ENCODE results near the gene MCF2L.
A peak's percentile ranks its signal among the peaks of the same experiment; 100 is the strongest.
"Not testable (repeated sequence)": the region's sequence is repeated elsewhere in the genome, so short reads cannot be mapped to it uniquely, and the experiment has no call there.

Gene MCF2L

DNA sequence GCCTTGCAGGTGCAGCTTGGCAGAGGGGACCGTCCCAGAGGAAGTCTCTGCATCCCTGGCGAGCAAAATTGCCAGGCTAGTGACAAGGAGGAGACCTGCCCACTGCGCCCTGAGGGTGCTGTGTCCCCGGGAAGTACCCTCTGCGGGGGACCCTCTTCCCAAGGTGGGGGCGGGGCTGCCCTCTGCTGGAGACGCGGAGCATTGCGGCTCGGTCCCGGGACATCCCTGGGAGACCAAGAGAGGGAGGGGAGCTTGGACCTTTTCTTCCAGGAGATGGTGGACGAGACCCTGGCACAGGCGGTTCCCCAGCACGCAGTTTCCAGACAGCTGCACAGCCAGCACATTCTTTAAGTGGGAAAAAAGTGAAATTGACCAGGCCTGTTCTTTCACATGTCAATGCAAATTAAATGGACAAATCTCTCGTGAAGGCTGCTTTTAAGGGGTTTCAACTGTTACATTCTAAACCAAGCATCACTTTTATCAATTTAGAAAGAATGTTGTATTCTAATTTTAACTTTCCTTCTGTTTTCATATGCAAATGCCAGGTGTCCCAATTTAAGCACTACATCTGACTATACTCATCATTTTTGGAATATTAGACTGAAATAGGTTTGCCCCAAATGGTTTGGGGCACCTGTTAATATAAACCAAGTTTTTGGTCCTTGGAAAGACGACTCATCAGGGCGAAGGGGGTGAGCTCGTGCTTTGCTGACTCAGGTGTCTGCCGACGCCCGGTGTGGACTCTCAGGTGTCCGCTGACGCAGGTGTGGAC is 60.7 kb downstream of the MCF2L start:
- no peaks in the 10 kb centered on the region for H3K27me3 ChIP-seq (ENCODE audit: control insufficient read depth in 2 of 2, insufficient read depth in 2 of 2, low read length in 2 of 2)
- no peak overlapping the region for H3K27ac ChIP-seq (ENCODE audit: low read depth in 2 of 2, low read length in 2 of 2)
- H3K9me3 ChIP-seq (ENCODE audit: control insufficient read depth in 2 of 2, low read length in 2 of 2) = no peaks in the 10 kb centered on the region
- H3K4me1 ChIP-seq (ENCODE audit: control insufficient read depth in 2 of 2, insufficient read depth in 2 of 2, low read length in 2 of 2) = no peaks in the 10 kb centered on the region
- H3K9ac ChIP-seq (ENCODE audit: low read depth in 1 of 2, low read length in 2 of 2) = no peak overlapping the region
- peaks cover 0 to 4% of the 10 kb centered on the region in 2 donors for H3K36me3 ChIP-seq (ENCODE audit: control insufficient read depth in 2 of 2, insufficient read depth in 2 of 2, low read length in 2 of 2)
- H3K4me3 ChIP-seq (ENCODE audit: low read length in 2 of 2) = no peak overlapping the region

DNA sequence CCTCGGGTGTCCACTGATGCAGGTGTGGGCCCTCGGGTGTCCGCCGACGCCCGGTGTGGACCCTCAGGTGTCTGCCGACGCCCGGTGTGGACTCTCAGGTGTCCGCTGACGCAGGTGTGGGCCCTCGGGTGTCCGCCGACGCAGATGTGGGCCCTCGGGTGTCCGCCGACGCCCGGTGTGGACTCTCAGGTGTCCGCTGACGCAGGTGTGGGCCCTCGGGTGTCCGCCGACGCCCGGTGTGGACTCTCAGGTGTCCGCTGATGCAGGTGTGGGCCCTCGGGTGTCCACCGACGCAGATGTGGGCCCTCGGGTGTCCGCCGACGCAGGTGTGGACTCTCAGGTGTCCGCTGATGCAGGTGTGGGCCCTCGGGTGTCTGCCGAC is 61.2 kb downstream of the MCF2L start:
- not testable (repeated sequence) for H3K9me3 ChIP-seq (ENCODE audit: control insufficient read depth in 2 of 2, low read length in 2 of 2); H3K27me3 ChIP-seq (ENCODE audit: control insufficient read depth in 2 of 2, insufficient read depth in 2 of 2, low read length in 2 of 2); H3K4me1 ChIP-seq (ENCODE audit: control insufficient read depth in 2 of 2, insufficient read depth in 2 of 2, low read length in 2 of 2); H3K4me3 ChIP-seq (ENCODE audit: low read length in 2 of 2); H3K27ac ChIP-seq (ENCODE audit: low read depth in 2 of 2, low read length in 2 of 2); H3K9ac ChIP-seq (ENCODE audit: low read depth in 1 of 2, low read length in 2 of 2); H3K36me3 ChIP-seq (ENCODE audit: control insufficient read depth in 2 of 2, insufficient read depth in 2 of 2, low read length in 2 of 2)

DNA sequence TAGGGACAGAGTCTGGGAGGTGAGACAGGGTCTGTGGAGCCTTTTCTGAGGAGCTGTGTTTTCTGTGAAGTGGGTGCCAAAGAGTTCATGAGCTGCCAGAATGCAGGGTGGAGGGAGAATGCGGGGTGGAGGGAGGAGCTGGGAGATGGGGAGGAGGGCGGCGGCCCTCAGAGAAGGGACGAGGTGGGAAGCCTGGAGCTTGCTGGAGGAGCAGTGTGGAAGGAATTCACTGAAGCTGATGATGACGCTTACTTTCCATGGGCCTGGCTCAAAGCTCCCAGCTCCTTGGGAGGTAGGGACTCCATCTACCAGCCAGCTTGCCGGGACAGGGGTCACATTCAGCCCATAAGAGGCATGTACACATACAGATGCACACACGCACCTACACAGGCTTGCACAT is 62.5 kb downstream of the MCF2L start:
- Histone ChIP-seq H3K27ac (ENCODE audit: low read depth in 2 of 2, low read length in 2 of 2) (no peak overlapping the region), H3K4me1 (ENCODE audit: control insufficient read depth in 2 of 2, insufficient read depth in 2 of 2, low read length in 2 of 2) (peaks cover 0 to 2% of the 10 kb centered on the region in 2 donors), H3K36me3 (ENCODE audit: control insufficient read depth in 2 of 2, insufficient read depth in 2 of 2, low read length in 2 of 2) (peaks cover 0 to 4% of the 10 kb centered on the region in 2 donors), H3K27me3 (ENCODE audit: control insufficient read depth in 2 of 2, insufficient read depth in 2 of 2, low read length in 2 of 2) (no peaks in the 10 kb centered on the region), H3K4me3 (ENCODE audit: low read length in 2 of 2) (no peak overlapping the region), H3K9ac (ENCODE audit: low read depth in 1 of 2, low read length in 2 of 2) (no peak overlapping the region), H3K9me3 (ENCODE audit: control insufficient read depth in 2 of 2, low read length in 2 of 2) (no peaks in the 10 kb centered on the region)

DNA sequence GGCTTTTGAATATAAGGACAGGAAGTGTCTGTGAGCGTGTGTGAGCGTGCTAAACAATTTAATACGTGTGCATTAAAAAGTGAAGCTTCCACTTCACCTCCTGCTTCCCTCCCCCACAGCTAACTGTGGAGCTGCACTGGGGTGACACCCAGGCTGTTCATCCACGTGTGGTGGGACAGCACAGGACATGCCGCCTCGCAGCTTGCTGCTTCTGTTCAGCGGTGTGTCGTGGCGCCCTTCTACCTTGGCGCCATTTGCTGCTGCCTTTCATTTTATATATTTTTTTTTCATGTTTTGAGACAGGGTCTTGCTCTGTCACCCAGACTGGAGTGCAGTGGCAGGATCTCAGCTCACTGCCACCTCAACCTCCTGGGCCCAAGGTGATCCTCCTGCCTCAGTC is 63.3 kb downstream of the MCF2L start:
- H3K9ac ChIP-seq (ENCODE audit: low read depth in 1 of 2, low read length in 2 of 2) = no peak overlapping the region
- no peaks in the 10 kb centered on the region for H3K9me3 ChIP-seq (ENCODE audit: control insufficient read depth in 2 of 2, low read length in 2 of 2)
- H3K27me3 ChIP-seq (ENCODE audit: control insufficient read depth in 2 of 2, insufficient read depth in 2 of 2, low read length in 2 of 2) = no peaks in the 10 kb centered on the region
- peaks cover 0 to 2% of the 10 kb centered on the region in 2 donors for H3K4me1 ChIP-seq (ENCODE audit: control insufficient read depth in 2 of 2, insufficient read depth in 2 of 2, low read length in 2 of 2)
- peaks cover 0 to 4% of the 10 kb centered on the region in 2 donors for H3K36me3 ChIP-seq (ENCODE audit: control insufficient read depth in 2 of 2, insufficient read depth in 2 of 2, low read length in 2 of 2)
- H3K27ac ChIP-seq (ENCODE audit: low read depth in 2 of 2, low read length in 2 of 2) = no peak overlapping the region
- no peak overlapping the region for H3K4me3 ChIP-seq (ENCODE audit: low read length in 2 of 2)

DNA sequence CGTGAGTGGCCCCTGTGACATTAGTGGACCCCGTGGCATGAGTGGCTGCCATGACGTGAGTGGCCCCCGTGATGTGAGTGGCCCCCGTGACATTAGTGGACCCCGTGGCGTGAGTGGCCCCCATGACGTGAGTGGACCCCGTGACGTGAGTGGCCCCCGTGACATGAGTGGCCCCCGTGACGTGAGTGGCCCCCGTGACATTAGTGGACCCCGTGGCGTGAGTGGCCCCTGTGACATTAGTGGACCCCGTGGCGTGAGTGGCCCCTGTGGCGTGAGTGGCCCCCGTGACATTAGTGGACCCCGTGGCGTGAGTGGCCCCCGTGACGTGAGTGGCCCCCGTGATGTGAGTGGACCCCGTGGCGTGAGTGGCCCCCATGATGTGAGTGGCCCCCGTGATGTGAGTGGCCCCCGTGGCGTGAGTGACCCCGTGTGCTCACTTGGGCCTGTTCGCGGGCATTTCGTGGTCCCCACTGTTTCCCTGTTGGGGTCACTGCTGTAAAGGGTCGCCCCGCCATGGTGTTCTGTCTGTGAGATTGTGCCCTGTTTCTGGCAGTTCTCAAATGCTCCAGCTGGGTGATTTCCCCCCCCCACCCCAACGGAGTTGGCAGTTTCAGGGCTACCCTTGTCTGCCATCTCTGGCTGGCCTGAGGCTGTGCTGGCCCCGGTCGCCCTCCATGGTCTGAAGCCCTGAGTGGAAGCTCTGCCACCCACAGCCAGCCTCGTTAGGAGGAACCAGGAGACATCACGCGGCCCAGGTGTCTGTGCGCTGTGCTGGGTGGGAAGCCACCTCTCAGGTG is 64.2 kb downstream of the MCF2L start:
- Histone ChIP-seq H3K4me3 (ENCODE audit: low read length in 2 of 2) (no peak overlapping the region), H3K4me1 (ENCODE audit: control insufficient read depth in 2 of 2, insufficient read depth in 2 of 2, low read length in 2 of 2) (peaks cover 0 to 2% of the 10 kb centered on the region in 2 donors), H3K27me3 (ENCODE audit: control insufficient read depth in 2 of 2, insufficient read depth in 2 of 2, low read length in 2 of 2) (no peaks in the 10 kb centered on the region), H3K27ac (ENCODE audit: low read depth in 2 of 2, low read length in 2 of 2) (no peak overlapping the region), H3K9me3 (ENCODE audit: control insufficient read depth in 2 of 2, low read length in 2 of 2) (no peaks in the 10 kb centered on the region), H3K36me3 (ENCODE audit: control insufficient read depth in 2 of 2, insufficient read depth in 2 of 2, low read length in 2 of 2) (peaks cover 0 to 5% of the 10 kb centered on the region in 2 donors), H3K9ac (ENCODE audit: low read depth in 1 of 2, low read length in 2 of 2) (no peak overlapping the region)

DNA sequence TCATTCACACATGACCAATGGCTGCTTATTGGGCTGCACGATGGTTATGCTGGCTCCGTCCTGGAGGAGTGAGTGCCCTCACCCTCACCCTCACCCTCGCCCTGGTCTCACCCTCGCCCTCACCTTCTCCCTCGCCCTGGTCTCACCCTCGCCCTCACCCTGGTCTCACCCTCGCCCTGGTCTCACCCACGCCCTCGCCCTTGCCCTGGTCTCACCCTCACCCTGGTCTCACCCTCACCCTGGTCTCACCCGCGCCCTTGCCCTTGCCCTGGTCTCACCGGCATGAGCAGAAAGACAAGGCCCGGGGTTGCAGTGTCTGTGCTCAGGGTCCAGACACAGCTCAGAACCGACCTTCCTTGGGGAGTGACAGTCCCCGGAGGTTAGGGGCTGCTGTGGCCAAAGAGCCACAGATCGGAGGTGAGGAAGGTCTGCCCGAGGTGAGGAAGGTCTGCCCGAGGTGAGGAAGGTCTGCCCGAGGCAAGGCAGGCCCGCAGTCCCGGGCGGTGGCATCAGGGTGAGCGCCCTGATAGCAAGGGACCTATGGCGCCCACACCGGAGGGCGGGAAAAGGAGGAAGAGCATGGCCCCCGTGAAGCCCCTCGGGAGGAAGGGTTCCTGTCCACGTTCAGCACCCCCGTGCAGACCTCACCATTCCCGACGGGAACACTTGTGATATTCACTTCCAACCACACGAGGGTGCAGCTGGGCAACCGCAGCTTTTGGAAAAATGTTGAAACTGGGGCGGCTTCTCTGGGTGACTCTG is 65.6 kb downstream of the MCF2L start:
- no peaks in the 10 kb centered on the region for H3K27me3 ChIP-seq (ENCODE audit: control insufficient read depth in 2 of 2, insufficient read depth in 2 of 2, low read length in 2 of 2)
- peaks cover 0 to 2% of the 10 kb centered on the region in 2 donors for H3K4me1 ChIP-seq (ENCODE audit: control insufficient read depth in 2 of 2, insufficient read depth in 2 of 2, low read length in 2 of 2)
- H3K27ac ChIP-seq (ENCODE audit: low read depth in 2 of 2, low read length in 2 of 2) = no peak overlapping the region
- H3K9me3 ChIP-seq (ENCODE audit: control insufficient read depth in 2 of 2, low read length in 2 of 2) = no peaks in the 10 kb centered on the region
- peaks cover 0 to 5% of the 10 kb centered on the region in 2 donors for H3K36me3 ChIP-seq (ENCODE audit: control insufficient read depth in 2 of 2, insufficient read depth in 2 of 2, low read length in 2 of 2)
- H3K9ac ChIP-seq (ENCODE audit: low read depth in 1 of 2, low read length in 2 of 2) = peak overlapping the region in 1 of 2 donors; percentile 20
- no peak overlapping the region for H3K4me3 ChIP-seq (ENCODE audit: low read length in 2 of 2)

DNA sequence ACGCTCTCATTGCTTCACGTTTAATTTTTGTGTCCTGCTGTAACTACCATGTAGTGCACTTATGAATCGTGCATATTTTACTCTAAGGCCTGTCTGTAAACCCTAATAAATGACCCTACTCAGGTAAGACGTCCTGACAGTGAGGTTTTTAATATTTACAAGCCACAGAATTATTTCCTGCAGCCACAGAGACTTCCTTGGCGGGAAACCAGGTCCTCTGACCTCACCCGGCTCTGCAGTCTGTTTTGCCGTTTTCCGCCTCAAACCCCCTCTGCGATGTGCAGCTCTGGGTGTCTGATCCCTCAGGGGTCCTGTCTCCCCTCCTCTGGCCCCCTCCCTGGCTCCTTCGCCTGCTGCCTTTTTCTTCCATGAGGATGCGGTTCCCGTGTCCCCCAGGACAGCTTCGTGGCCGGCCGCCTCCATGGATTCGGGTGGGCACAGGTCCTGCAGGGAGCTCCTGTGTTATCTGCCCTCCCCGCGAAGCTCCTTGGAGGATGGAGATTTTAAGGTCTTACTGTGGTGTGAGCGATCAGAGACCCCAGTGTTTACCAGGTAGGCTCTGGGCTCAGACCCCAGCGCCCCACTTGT is 66.3 kb downstream of the MCF2L start:
- Histone ChIP-seq H3K9me3 (ENCODE audit: control insufficient read depth in 2 of 2, low read length in 2 of 2) (no peaks in the 10 kb centered on the region), H3K27me3 (ENCODE audit: control insufficient read depth in 2 of 2, insufficient read depth in 2 of 2, low read length in 2 of 2) (no peaks in the 10 kb centered on the region), H3K4me1 (ENCODE audit: control insufficient read depth in 2 of 2, insufficient read depth in 2 of 2, low read length in 2 of 2) (peaks cover 0 to 2% of the 10 kb centered on the region in 2 donors), H3K9ac (ENCODE audit: low read depth in 1 of 2, low read length in 2 of 2) (peak overlapping the region in 1 of 2 donors; percentile 20), H3K27ac (ENCODE audit: low read depth in 2 of 2, low read length in 2 of 2) (no peak overlapping the region), H3K36me3 (ENCODE audit: control insufficient read depth in 2 of 2, insufficient read depth in 2 of 2, low read length in 2 of 2) (peaks cover 2 to 5% of the 10 kb centered on the region in 2 donors), H3K4me3 (ENCODE audit: low read length in 2 of 2) (no peak overlapping the region)

DNA sequence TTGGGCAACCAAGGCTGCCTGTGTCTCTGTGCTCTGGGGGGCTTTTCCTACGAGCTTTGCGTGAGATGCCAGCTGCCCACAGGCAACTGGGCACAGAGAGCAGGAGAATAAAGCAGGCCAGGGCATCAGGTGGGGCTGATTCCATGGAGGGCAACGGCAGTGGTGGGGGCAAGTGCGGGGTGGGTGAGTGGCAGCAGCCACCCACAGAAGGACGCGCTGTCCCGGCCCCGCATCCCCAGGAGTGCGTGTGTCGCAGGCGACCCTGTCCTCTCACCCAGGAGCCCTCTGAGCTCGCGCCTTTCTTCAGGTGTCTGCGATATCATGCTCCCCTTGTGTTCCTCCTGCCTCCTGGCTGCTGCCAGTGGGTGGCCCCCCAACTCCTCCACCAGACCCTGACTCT is 67.4 kb downstream of the MCF2L start:
- H3K4me3 ChIP-seq (ENCODE audit: low read length in 2 of 2) = no peak overlapping the region
- no peak overlapping the region for H3K27ac ChIP-seq (ENCODE audit: low read depth in 2 of 2, low read length in 2 of 2)
- H3K9ac ChIP-seq (ENCODE audit: low read depth in 1 of 2, low read length in 2 of 2) = no peak overlapping the region
- no peaks in the 10 kb centered on the region for H3K27me3 ChIP-seq (ENCODE audit: control insufficient read depth in 2 of 2, insufficient read depth in 2 of 2, low read length in 2 of 2)
- no peaks in the 10 kb centered on the region for H3K9me3 ChIP-seq (ENCODE audit: control insufficient read depth in 2 of 2, low read length in 2 of 2)
- peaks cover 0 to 2% of the 10 kb centered on the region in 2 donors for H3K4me1 ChIP-seq (ENCODE audit: control insufficient read depth in 2 of 2, insufficient read depth in 2 of 2, low read length in 2 of 2)
- peaks cover 2 to 5% of the 10 kb centered on the region in 2 donors for H3K36me3 ChIP-seq (ENCODE audit: control insufficient read depth in 2 of 2, insufficient read depth in 2 of 2, low read length in 2 of 2)

DNA sequence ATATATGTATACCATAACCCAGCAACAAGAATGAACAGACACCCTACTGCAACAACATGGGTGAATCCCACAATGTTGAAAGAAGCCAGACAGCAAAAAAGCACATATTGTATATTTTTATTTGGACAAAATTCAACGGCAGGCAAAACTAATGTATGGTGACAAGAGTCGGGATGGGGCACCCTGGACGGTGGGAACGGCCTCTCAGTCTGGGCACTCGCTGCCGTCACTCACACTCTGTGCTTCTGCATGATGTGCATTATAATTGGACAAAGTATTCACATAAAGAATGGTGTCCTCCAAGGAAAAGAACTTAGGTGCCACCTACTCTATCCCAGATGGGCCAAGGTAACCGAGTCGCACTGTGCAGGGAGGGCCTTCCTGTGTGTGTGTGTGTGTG is 71.0 kb downstream of the MCF2L start:
- Histone ChIP-seq H3K27ac (ENCODE audit: low read depth in 2 of 2, low read length in 2 of 2) (no peak overlapping the region), H3K4me1 (ENCODE audit: control insufficient read depth in 2 of 2, insufficient read depth in 2 of 2, low read length in 2 of 2) (peaks cover 0 to 1% of the 10 kb centered on the region in 2 donors), H3K9me3 (ENCODE audit: control insufficient read depth in 2 of 2, low read length in 2 of 2) (no peaks in the 10 kb centered on the region), H3K27me3 (ENCODE audit: control insufficient read depth in 2 of 2, insufficient read depth in 2 of 2, low read length in 2 of 2) (no peaks in the 10 kb centered on the region), H3K9ac (ENCODE audit: low read depth in 1 of 2, low read length in 2 of 2) (no peak overlapping the region), H3K36me3 (ENCODE audit: control insufficient read depth in 2 of 2, insufficient read depth in 2 of 2, low read length in 2 of 2) (peaks cover 5 to 7% of the 10 kb centered on the region in 2 donors), H3K4me3 (ENCODE audit: low read length in 2 of 2) (no peak overlapping the region)

Data from mucosa of rectum (tissue), 2 donors.